ENCODE results near the gene CLEC18B.
"Not testable (repeated sequence)": the region's sequence is repeated elsewhere in the genome, so short reads cannot be mapped to it uniquely, and the experiment has no call there.

DNA sequence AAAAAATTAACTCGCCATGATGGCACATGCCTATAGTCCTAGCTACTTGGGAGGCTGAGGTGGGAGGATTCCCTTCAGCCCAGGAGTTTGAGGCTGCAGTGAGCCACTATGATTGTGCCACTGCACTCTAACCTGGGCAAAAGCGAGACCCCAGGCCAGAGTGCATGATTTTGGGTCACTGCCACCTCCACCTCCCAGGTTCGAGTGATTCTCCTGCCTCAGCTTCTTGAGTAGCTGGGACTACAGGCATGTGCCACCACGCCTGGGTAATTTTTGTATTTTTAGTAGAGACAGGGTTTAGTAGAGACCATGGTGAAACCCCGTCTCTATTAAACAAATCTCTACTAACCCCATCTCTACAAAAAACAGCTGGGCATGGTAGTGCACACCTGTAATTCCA lies 26.7 kb downstream of the CLEC18B start:
- TF ChIP-seq, protein P1, sequence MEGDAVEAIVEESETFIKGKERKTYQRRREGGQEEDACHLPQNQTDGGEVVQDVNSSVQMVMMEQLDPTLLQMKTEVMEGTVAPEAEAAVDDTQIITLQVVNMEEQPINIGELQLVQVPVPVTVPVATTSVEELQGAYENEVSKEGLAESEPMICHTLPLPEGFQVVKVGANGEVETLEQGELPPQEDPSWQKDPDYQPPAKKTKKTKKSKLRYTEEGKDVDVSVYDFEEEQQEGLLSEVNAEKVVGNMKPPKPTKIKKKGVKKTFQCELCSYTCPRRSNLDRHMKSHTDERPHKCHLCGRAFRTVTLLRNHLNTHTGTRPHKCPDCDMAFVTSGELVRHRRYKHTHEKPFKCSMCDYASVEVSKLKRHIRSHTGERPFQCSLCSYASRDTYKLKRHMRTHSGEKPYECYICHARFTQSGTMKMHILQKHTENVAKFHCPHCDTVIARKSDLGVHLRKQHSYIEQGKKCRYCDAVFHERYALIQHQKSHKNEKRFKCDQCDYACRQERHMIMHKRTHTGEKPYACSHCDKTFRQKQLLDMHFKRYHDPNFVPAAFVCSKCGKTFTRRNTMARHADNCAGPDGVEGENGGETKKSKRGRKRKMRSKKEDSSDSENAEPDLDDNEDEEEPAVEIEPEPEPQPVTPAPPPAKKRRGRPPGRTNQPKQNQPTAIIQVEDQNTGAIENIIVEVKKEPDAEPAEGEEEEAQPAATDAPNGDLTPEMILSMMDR (IDR thresholded peaks at IDR 0.05): not testable (repeated sequence)
- TF ChIP-seq ZFX (IDR thresholded peaks at IDR 0.05; ENCODE audit: borderline replicate concordance): not testable (repeated sequence)

Data from 22Rv1 (cell line).